Glutamatergic neuron (in vitro differentiated cells): ENCODE data around the gene TCF7. TPM values are rescaled to one million over a fixed set of nuclear protein-coding genes. Genes with fewer than 3 reads are reported as not detected.

Source experiments
- DNase-seq: peaks from one replicate; pipeline ENCODE4 v3.0.0; 2022
- H3K27ac Mint-ChIP-seq: one replicate; pipeline ENCODE4 v1.8.0; 2020; ENCODE audit warnings: mild to moderate bottlenecking, mixed read lengths, inconsistent platforms; ENCODE audit not compliant: unreplicated experiment
- H3K27me3 Mint-ChIP-seq: one replicate; pipeline ENCODE4 v1.8.0; 2020; ENCODE audit warnings: mild to moderate bottlenecking, moderate library complexity, mixed read lengths, inconsistent platforms; ENCODE audit not compliant: unreplicated experiment
- H3K36me3 Mint-ChIP-seq: one replicate; pipeline ENCODE4 v1.8.0; 2020; ENCODE audit warnings: mild to moderate bottlenecking, mixed read lengths, inconsistent platforms; ENCODE audit not compliant: unreplicated experiment
- H3K4me1 Mint-ChIP-seq: one replicate; pipeline ENCODE4 v1.8.0; 2020; ENCODE audit warnings: mild to moderate bottlenecking, low read depth, mixed read lengths, inconsistent platforms; ENCODE audit not compliant: unreplicated experiment
- H3K4me3 Mint-ChIP-seq: one replicate; pipeline ENCODE4 v1.8.0; 2020; ENCODE audit warnings: mild to moderate bottlenecking, mixed read lengths, inconsistent platforms; ENCODE audit not compliant: unreplicated experiment
- H3K9me3 Mint-ChIP-seq: one replicate; pipeline ENCODE4 v1.8.0; 2020; ENCODE audit warnings: mild to moderate bottlenecking, moderate library complexity, mixed read lengths, inconsistent platforms; ENCODE audit not compliant: unreplicated experiment
- total RNA-seq: library from RNA; stranded (reverse); fragmentation: NEBNext Ultra II Directional; extraction: Animal tissue kit (Norgen Biotek cat#: 25700); gene quantifications from one replicate; pipeline ENCODE4 v1.2.1, GENCODE V29; 2021; ENCODE audit not compliant: unreplicated experiment
- TF ChIP-seq, protein P1 (sequence below): fragments of 200-600 bp; sonication (generic); IDR thresholded peaks from one replicate; pipeline ENCODE4 v1.5.0; 2021; ENCODE audit not compliant: partially characterized antibody, unreplicated experiment

Gene TCF7
- total RNA-seq, 1 donor from 2014 or later: 5.8 TPM

DNA sequence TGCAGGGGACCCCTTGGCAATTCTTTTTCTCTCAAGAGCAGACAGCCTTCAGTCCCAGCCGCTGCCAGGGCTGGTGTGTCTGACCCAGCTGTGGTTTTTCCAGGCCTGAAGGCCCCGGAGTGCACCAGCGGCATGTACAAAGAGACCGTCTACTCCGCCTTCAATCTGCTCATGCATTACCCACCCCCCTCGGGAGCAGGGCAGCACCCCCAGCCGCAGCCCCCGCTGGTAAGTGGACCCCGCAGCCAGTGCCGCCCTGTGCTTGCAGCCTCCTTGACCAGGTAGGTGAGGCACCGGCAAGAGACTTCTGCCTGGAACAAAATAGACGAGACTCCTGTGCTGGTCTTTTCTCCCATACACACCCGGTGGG is 1.3 kb downstream of the TCF7 start:
- Mint-ChIP-seq H3K4me3 (no peak overlapping the region), H3K9me3 (no peaks in the 10 kb centered on the region), H3K36me3 (peaks cover 4% of the 10 kb centered on the region), H3K27ac (no peak overlapping the region), H3K27me3 (peaks cover 11% of the 10 kb centered on the region), H3K4me1 (peaks cover 7% of the 10 kb centered on the region)
- TF ChIP-seq, protein P1, sequence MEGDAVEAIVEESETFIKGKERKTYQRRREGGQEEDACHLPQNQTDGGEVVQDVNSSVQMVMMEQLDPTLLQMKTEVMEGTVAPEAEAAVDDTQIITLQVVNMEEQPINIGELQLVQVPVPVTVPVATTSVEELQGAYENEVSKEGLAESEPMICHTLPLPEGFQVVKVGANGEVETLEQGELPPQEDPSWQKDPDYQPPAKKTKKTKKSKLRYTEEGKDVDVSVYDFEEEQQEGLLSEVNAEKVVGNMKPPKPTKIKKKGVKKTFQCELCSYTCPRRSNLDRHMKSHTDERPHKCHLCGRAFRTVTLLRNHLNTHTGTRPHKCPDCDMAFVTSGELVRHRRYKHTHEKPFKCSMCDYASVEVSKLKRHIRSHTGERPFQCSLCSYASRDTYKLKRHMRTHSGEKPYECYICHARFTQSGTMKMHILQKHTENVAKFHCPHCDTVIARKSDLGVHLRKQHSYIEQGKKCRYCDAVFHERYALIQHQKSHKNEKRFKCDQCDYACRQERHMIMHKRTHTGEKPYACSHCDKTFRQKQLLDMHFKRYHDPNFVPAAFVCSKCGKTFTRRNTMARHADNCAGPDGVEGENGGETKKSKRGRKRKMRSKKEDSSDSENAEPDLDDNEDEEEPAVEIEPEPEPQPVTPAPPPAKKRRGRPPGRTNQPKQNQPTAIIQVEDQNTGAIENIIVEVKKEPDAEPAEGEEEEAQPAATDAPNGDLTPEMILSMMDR: no peak
- no peak for DNase-seq

DNA sequence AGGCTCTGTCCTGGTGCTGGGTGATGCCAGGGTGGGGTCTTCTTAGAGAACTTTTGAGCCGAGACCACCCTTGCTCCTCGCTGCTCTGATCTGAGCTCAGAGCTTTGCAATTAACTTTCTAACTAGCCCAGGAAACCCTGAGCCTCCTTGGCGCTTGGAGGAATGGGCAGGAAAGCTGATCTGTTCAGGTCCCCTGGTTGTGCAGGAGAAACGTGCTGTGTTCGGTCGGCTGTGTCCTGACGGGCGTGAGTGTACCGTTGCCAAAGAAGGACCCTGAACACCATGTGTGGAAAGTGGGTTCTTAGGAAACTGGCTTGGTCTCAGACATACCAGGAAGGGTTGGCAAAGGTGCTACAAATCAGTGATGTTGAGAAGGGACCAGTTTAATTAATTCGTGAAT is 1.8 kb downstream of the TCF7 start:
- Mint-ChIP-seq H3K27ac (no peak overlapping the region), H3K4me1 (peaks cover 7% of the 10 kb centered on the region), H3K4me3 (no peak overlapping the region), H3K27me3 (peaks cover 11% of the 10 kb centered on the region), H3K36me3 (peaks cover 4% of the 10 kb centered on the region), H3K9me3 (no peaks in the 10 kb centered on the region)
- DNase-seq: no peak
- TF ChIP-seq, protein P1: no peak

DNA sequence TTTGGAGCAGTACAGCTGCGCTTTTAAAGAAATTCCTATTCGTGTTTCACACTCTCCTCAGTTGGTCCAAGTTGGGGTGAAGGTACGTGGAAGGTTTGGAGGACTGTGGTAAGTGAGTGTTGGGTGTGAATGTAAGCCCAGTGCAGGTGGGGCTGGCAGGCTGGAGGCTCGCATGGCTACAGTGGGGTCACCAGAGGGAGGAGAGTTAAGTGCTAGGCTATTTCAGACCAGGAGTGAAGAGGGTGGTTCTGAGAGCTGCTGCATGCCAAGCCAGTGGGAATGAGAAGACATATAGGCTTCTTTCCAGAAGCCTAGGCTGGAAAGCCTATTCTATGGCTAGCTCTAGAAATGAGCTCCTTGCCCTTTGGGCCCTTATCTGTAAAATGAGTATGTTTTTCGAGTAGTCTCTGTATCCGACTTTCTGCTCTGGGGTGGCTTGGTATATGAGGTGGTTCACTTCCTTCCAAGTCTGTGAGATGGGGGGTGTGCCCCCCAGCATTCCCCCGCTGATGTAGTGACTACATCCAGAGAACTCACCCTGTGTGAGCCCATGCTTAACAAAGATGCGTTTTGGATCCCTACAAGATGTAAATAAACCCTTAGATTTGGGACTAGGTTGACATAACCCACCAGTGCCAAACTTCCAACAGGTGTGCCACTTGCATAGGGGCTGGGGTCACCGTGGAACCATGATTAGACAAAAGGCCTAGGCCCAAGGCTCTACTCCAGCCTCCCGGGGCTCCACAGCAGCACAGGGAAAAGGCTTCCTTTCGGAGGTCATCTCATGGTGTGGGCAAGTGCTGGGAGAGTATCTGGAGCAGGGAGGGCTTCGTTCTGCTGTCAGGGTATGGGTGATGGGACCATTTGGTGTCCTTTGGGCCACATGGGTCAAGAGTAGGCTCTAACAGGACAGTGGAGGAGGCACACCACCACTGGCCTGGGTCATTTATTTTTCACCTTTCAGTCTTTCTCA is 2.6 kb downstream of the TCF7 start:
- Mint-ChIP-seq H3K4me1 (peaks cover 5% of the 10 kb centered on the region), H3K9me3 (no peaks in the 10 kb centered on the region), H3K27ac (no peak overlapping the region), H3K27me3 (peaks cover 11% of the 10 kb centered on the region), H3K4me3 (no peak overlapping the region), H3K36me3 (peaks cover 2% of the 10 kb centered on the region)
- DNase-seq: no peak
- TF ChIP-seq, protein P1: no peak

DNA sequence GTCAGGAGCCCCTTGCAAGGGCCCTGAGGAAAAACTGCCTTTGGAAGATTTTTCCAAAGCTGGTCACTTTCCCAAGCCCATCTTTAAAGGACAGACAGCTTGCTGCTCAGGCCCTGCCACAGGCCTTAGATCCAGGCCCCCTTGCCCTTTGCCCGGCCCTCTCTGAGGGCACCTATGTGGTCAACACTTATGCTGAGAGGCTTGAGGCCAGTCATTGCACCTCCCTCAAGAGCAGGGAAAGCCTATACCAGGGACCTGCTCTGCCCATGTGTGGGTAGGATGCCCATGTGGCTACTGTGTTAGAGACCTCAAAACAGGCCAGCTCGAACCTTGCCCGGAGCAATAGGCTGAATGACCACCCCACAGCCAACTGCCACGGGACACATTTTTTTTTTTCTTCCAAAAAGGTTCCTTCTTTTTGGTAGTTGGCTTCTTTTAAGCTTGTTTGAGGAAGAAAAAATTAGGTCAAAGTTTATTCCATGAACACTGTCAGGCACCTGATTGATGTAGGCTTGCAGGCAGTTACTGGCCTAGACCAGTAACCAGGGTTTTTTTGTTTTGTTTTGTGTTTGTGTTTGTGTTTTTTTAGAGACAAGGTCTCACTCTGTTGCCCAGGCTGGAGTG is 3.8 kb downstream of the TCF7 start:
- Mint-ChIP-seq H3K4me3 (no peak overlapping the region), H3K36me3 (no peaks in the 10 kb centered on the region), H3K4me1 (peaks cover 3% of the 10 kb centered on the region), H3K27ac (no peak overlapping the region), H3K9me3 (no peaks in the 10 kb centered on the region), H3K27me3 (peaks cover 8% of the 10 kb centered on the region)
- DNase-seq: no peak
- TF ChIP-seq, protein P1: no peak

DNA sequence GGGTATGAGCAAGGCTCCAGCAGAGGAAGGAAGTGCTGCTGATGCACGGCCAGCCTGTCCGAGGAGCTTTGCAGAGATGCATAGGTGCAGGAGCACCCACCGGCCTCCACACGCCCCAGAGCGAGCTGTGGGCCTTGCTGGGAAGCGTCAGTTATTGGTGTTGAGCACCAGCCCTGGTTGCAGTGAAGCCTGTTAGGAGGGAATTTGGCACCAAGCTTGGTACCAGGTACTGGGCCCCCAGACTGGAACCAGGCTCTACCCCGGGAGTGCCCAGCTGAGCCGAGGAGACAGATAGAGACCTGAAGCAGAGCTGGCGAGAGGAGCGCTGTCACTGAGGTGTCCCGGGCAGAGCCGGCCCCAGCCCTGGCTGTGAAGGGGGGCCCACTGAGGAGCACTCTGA is 5.2 kb downstream of the TCF7 start:
- no peaks in the 10 kb centered on the region for H3K36me3 Mint-ChIP-seq
- no peaks in the 10 kb centered on the region for H3K4me1 Mint-ChIP-seq
- H3K27ac Mint-ChIP-seq: no peak overlapping the region
- peaks cover 6% of the 10 kb centered on the region for H3K27me3 Mint-ChIP-seq
- TF ChIP-seq, protein P1: no peak
- H3K9me3 Mint-ChIP-seq: peaks cover 3% of the 10 kb centered on the region
- no peak overlapping the region for H3K4me3 Mint-ChIP-seq
- DNase-seq: no peak
